Dermis blood vessel endothelial cell (primary cell): ENCODE measurements around the gene C11orf16. TPM values are rescaled to one million over a fixed set of nuclear protein-coding genes. Genes with fewer than 3 reads are reported as not detected.

Source experiments
- DNase-seq: peaks from one replicate; pipeline ENCODE4 v3.0.0; 2010
- total RNA-seq: library from RNA; depleted of rRNA; stranded (reverse); fragments of >200 nt; gene quantifications from 2 replicates; pipeline ENCODE4 v1.2.3, GENCODE V29; 2014

The C11orf16 gene
- total RNA-seq, 1 donor from 2014 or later = not detected

DNA sequence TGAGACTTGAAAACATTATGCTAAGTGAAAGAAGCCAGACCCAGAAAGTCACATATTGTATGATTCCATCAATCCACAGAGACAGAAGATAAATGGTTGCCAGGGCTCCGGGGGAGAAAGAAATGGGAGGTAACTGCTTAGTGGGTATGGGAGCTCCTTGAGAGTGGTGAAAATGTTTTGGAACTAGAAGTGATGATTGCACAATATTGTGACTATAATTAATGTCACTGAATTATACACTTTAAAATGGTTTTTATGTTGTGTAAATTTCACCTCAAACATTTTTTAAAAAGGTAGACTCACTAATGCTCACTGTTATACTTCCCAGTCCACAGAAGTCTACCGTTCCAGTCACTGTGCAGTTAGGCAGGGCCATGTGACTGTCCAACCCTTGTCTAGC, 54.0 kb downstream of the C11orf16 start:
- no peak for DNase-seq

- DNase-seq = no peak
Observed at GRCh38 chr11:8873741-8874405, 58.9 kb downstream of the C11orf16 start.

DNA sequence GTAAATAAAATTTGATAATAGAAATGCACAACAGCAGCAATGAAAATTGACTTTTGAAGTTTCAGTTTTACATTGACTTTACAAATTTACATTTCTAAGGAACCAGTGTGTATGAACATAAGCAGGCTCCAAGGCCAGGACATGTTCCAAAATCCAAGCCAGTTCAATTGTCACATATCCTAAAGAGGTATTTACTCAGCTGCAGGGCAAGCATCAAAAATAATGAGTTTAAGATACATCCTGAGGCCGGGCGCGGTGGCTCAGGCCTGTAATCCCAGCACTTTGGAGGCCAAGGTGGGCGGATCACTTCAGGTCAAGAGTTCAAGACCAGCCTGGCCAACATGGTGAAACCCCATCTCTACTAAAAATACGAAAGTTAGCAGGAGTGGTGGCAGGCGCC, 60.8 kb downstream of the C11orf16 start:
- no peak for DNase-seq

DNA sequence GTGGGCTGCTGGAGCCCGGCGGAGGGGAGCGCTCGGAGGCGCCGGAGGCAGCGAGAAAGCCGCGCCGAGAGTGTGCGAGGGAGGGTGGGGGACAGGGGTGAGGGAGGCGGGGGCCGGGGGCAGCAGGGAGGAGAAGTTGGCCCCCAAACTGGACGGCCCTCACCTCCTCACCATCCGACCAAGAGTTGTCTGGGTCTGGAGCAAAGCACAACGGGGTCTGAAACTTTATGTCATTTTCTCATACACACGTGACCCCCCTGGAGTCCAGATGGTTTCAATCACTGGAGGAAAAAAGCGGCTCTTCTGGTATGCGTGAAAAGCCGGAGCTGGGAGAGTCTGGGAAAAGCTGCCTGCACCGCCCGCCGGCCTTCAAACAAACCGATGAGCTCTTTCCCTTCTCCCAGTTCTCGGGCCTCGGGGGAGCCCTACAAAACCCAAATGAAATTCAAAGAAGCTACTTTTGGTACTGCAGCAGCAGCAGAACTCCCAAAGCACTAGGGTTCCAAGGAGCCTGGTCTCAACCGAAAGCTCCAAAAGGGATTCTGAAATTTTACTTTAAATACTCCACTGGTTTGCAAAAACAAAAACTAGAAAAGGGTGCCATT, 61.5 kb downstream of the C11orf16 start:
- DNase-seq = peak; percentile 81

- peak; percentile 74 for DNase-seq
Observed at GRCh38 chr11:8870411-8871170, 62.2 kb downstream of the C11orf16 start.

Other genes starting within 250 kb of the C11orf16 start
- 26.5 and 32.6 TPM in 2 replicates for gene AKIP1, start 21.8 kb downstream of the C11orf16 start, total RNA-seq
- gene ASCL3, start 10.1 kb upstream of the C11orf16 start, total RNA-seq = not detected in 2 replicates
- 33.2 and 41.9 TPM in 2 replicates for gene TMEM9B, start 31.5 kb upstream of the C11orf16 start, total RNA-seq
- 1.2 and 2.0 TPM in 2 replicates for gene NRIP3, start 71.1 kb upstream of the C11orf16 start, total RNA-seq
- 3.5 and 3.9 TPM in 2 replicates for gene SCUBE2, start 158.7 kb upstream of the C11orf16 start, total RNA-seq